MG63 (cell line): ENCODE data around the gene MX1. TPM values are rescaled to one million over a fixed set of nuclear protein-coding genes. Genes with fewer than 3 reads are reported as not detected.

Source experiments
- total RNA-seq: library from RNA; depleted of rRNA; stranded (reverse); fragments of >200 nt; shearing (Covaris generic); gene quantifications from 2 replicates; pipeline ENCODE4 v1.2.3, GENCODE V29; 2014; ENCODE audit warnings: low replicate concordance; rRNA removed

MX1 gene
- total RNA-seq, 1 experiment from 2014 or later, result 18.3 TPM

Other genes with a start within 250 kb of the MX1 start
- gene FAM3B, start 109.4 kb upstream of the MX1 start, total RNA-seq, result not detected in 2 replicates
- gene MX2, start 64.2 kb upstream of the MX1 start, total RNA-seq, result 2.8 and 3.2 TPM in 2 replicates
- gene TMPRSS2, start 81.9 kb downstream of the MX1 start, total RNA-seq, result not detected in 2 replicates